HCT116 (cell line): ENCODE measurements around the gene ISX. TPM values are rescaled to one million over a fixed set of nuclear protein-coding genes. Genes with fewer than 3 reads are reported as not detected.

Source experiments
- ATAC-seq: fragments of 200-7000 bp; cut with Tn5 transposase; 2 replicates; pipeline ENCODE4 v1.9.1; 2020; ENCODE audit warnings: mild to moderate bottlenecking, moderate library complexity
- BruUV-seq: library from RNA; stranded (reverse); fragments of 400-500 nt; replicated peaks from 2 replicates; lab custom pipeline; 2021; lab: Mats Ljungman, UMichigan
- CTCF ChIA-PET: fragments of 300-600 bp; sonication (Branson Sonifier 250); formaldehyde crosslinking; loops from one replicate; lab custom pipeline; 2021; ENCODE audit warnings: antibody characterized with exemption; lab: Charles Lee
- POLR2A ChIA-PET: fragments of 300-600, 350-600 bp; sonication (Branson Sonifier 250); formaldehyde crosslinking; loops from one replicate; lab custom pipeline; 2021; ENCODE audit warnings: antibody characterized with exemption; lab: Charles Lee
- RAD21 ChIA-PET, 2 experiments: fragments of 300-600 bp; sonication (Branson Sonifier 250); formaldehyde crosslinking; loops; one replicate each; lab custom pipeline; 2023; ENCODE audit warnings: low total read pairs in 2 of 2; ENCODE audit not compliant: uncharacterized antibody in 2 of 2, unreplicated experiment in 2 of 2, low non-redundant PET in 1 of 2; lab: Charles Lee
- DNase-seq: peaks from one replicate; pipeline ENCODE4 v3.0.0-alpha.2; 2010; ENCODE audit warnings: low read depth, low spot score
- H2AFZ ChIP-seq: fragments of 200-600 bp; shearing (Covaris generic), sonication (generic); 2 replicates; pipeline ENCODE4 v1.6.1; 2017; ENCODE audit warnings: low read depth, mixed run types, mixed read lengths, antibody characterized with exemption, low read length; ENCODE audit not compliant: poor library complexity, severe bottlenecking
- H3K27ac ChIP-seq: 2 replicates; pipeline ENCODE4 v1.5.1; 2012; ENCODE audit warnings: low read depth, low read length
- H3K27me3 ChIP-seq: fragments of 200-600 bp; sonication (generic); 2 replicates; pipeline ENCODE4 v1.6.1; 2016; ENCODE audit warnings: mixed run types, low read length, mixed read lengths; ENCODE audit not compliant: insufficient read depth
- H3K36me3 ChIP-seq, 2 experiments: fragments of 200-500 bp in 1 of 2; fragments of 200-600 bp in 1 of 2; sonication (Bioruptor generic) in 1 of 2; sonication (generic) in 1 of 2; 2 replicates each; pipeline versions ENCODE4 v1.5.1 to v1.6.1; 2014 to 2016; ENCODE audit warnings: low read length in 2 of 2, inconsistent platforms in 1 of 2, mixed read lengths in 1 of 2, mixed run types in 1 of 2; ENCODE audit not compliant: insufficient read depth in 2 of 2, control insufficient read depth in 1 of 2
- H3K4me1 ChIP-seq, 2 experiments: fragments of 200-600 bp in 1 of 2; sonication (generic) in 1 of 2; 2 replicates each; pipeline versions ENCODE4 v1.5.1 to v1.6.1; 2012 to 2017; ENCODE audit warnings: low read length in 2 of 2, inconsistent platforms in 1 of 2, mild to moderate bottlenecking in 1 of 2, mixed read lengths in 1 of 2, mixed run types in 1 of 2, moderate library complexity in 1 of 2; ENCODE audit not compliant: insufficient read depth in 2 of 2, control insufficient read depth in 1 of 2
- H3K4me2 ChIP-seq: fragments of 200-600 bp; sonication (generic); 2 replicates; pipeline ENCODE4 v1.6.1; 2017; ENCODE audit warnings: mixed run types, low read length, mixed read lengths
- H3K4me3 ChIP-seq, 2 experiments: fragments of 200-600 bp in 1 of 2; sonication (generic) in 1 of 2; replicated peaks in 1 of 2; 2 replicates each; pipeline ENCODE4 v1.5.1; 2011 to 2016; ENCODE audit warnings: low read length in 2 of 2, control low read depth in 1 of 2, low read depth in 1 of 2, mild to moderate bottlenecking in 1 of 2, mixed read lengths in 1 of 2, mixed run types in 1 of 2
- H3K79me2 ChIP-seq: fragments of 200-600 bp; sonication (generic); 2 replicates; pipeline ENCODE4 v1.6.1; 2017; ENCODE audit warnings: mild to moderate bottlenecking, mixed run types, low read length, moderate library complexity, mixed read lengths; ENCODE audit not compliant: insufficient read depth
- H3K9ac ChIP-seq: fragments of 200-600 bp; sonication (generic); 2 replicates; pipeline ENCODE4 v1.6.1; 2016; ENCODE audit warnings: low read length, mixed read lengths
- H3K9me2 ChIP-seq: fragments of 200-600 bp; sonication (generic), shearing (Covaris generic); 2 replicates; pipeline ENCODE4 v1.6.1; 2017; ENCODE audit warnings: mixed run types, mild to moderate bottlenecking, moderate library complexity; ENCODE audit not compliant: insufficient read depth
- H3K9me3 ChIP-seq, 2 experiments: fragments of 200-500 bp in 1 of 2; fragments of 200-600 bp in 1 of 2; sonication (Bioruptor generic) in 1 of 2; sonication (generic) in 1 of 2; 2 replicates each; pipeline ENCODE4 v1.6.1; 2014 to 2017; ENCODE audit warnings: low read length in 2 of 2, mixed read lengths in 2 of 2, inconsistent platforms in 1 of 2, low read depth in 1 of 2, mild to moderate bottlenecking in 1 of 2, mixed run types in 1 of 2, moderate library complexity in 1 of 2; ENCODE audit not compliant: control insufficient read depth in 1 of 2, insufficient read depth in 1 of 2
- H4K20me1 ChIP-seq: fragments of 200-600 bp; sonication (generic), shearing (Covaris generic); 2 replicates; pipeline ENCODE4 v1.6.1; 2017; ENCODE audit warnings: mixed run types, mild to moderate bottlenecking, moderate library complexity; ENCODE audit not compliant: insufficient read depth
- CBX3 ChIP-seq: IDR thresholded peaks from 2 replicates; pipeline ENCODE4 v1.6.1; 2012; ENCODE audit warnings: low read depth
- CEBPB ChIP-seq: IDR thresholded peaks from 2 replicates; pipeline ENCODE4 v1.6.1; 2012; ENCODE audit warnings: low read depth
- CTCF ChIP-seq, 3 experiments: fragments of 200-600 bp in 1 of 3; sonication (generic) in 1 of 3; IDR thresholded peaks in 2 of 3; conservative IDR thresholded peaks in 1 of 3; 2 replicates each; pipeline ENCODE4 v1.5.1; 2012 to 2017; ENCODE audit warnings: low read depth in 2 of 3, low read length in 2 of 3, antibody characterized with exemption in 1 of 3, borderline replicate concordance in 1 of 3, control low read depth in 1 of 3, mild to moderate bottlenecking in 1 of 3, mixed read lengths in 1 of 3, mixed run types in 1 of 3, moderate library complexity in 1 of 3; ENCODE audit not compliant: insufficient read depth in 1 of 3
- EGR1 ChIP-seq: IDR thresholded peaks from 2 replicates; pipeline ENCODE4 v1.6.1; 2012; ENCODE audit warnings: low read depth
- EZH2 ChIP-seq: fragments of 200-600 bp; sonication (generic); IDR thresholded peaks from 2 replicates; pipeline ENCODE4 v1.6.1; 2017; ENCODE audit warnings: antibody characterized with exemption, mixed run types
- EZH2phosphoT487 ChIP-seq: fragments of 200-600 bp; IDR thresholded peaks from 2 replicates; pipeline ENCODE4 v1.6.1; 2018; ENCODE audit warnings: antibody characterized with exemption, borderline replicate concordance
- FOSL1 ChIP-seq: IDR thresholded peaks from 2 replicates; pipeline ENCODE4 v1.6.1; 2012; ENCODE audit warnings: low read depth
- JUND ChIP-seq: IDR thresholded peaks from 2 replicates; pipeline ENCODE4 v1.6.1; 2012
- POLR2AphosphoS5 ChIP-seq: IDR thresholded peaks from 2 replicates; pipeline ENCODE4 v1.6.1; 2011; ENCODE audit warnings: mild to moderate bottlenecking, low read depth, low read length, moderate library complexity
- RAD21 ChIP-seq: IDR thresholded peaks from 2 replicates; pipeline ENCODE4 v1.6.1; 2012; ENCODE audit warnings: low read depth, mild to moderate bottlenecking
- REST ChIP-seq: IDR thresholded peaks from 2 replicates; pipeline ENCODE4 v1.6.1; 2012; ENCODE audit warnings: low read depth
- SIN3A ChIP-seq: IDR thresholded peaks from 2 replicates; pipeline ENCODE4 v1.6.1; 2012; ENCODE audit warnings: low read depth
- SP1 ChIP-seq: IDR thresholded peaks from 2 replicates; pipeline ENCODE4 v1.6.1; 2012; ENCODE audit warnings: low read depth
- SRF ChIP-seq: IDR thresholded peaks from 2 replicates; pipeline ENCODE4 v1.6.1; 2012; ENCODE audit warnings: low read depth
- YY1 ChIP-seq: IDR thresholded peaks from 2 replicates; pipeline ENCODE4 v1.6.1; 2011; ENCODE audit warnings: low read length, low read depth, moderate library complexity, mild to moderate bottlenecking; ENCODE audit not compliant: insufficient replicate concordance; ENCODE audit errors: extremely low read depth
- ZBTB33 ChIP-seq: IDR thresholded peaks from 2 replicates; pipeline ENCODE4 v1.6.1; 2011; ENCODE audit warnings: mild to moderate bottlenecking, low read length, moderate library complexity; ENCODE audit not compliant: insufficient replicate concordance; ENCODE audit errors: extremely low read depth
- ZNF274 ChIP-seq: fragments of 200-500 bp; sonication (Bioruptor generic); IDR thresholded peaks from 2 replicates; pipeline ENCODE4 v1.6.1; 2014; ENCODE audit warnings: mild to moderate bottlenecking, low read depth, low read length, inconsistent platforms
- intact Hi-C: fragments of 100-400 bp; cut with micrococcal nuclease; formaldehyde crosslinking; loops from 2 replicates; pipeline ENCODE4 v1.10.0; 2022
- total RNA-seq: library from RNA; stranded (reverse); gene quantifications from one replicate; pipeline ENCODE4 v1.2.1, GENCODE V29; 2021; ENCODE audit not compliant: unreplicated experiment
- TF ChIP-seq, protein P1 (sequence below): IDR thresholded peaks from 2 replicates; pipeline ENCODE4 v1.6.1; 2012

Gene ISX
- total RNA-seq, 1 experiment from 2014 or later, result not detected

GRCh38 chr22:35119494-35119893 lies 53.5 kb downstream of the ISX start:
- no peak overlapping the region for H3K9ac ChIP-seq
- H3K4me1 ChIP-seq, result no peaks in the 10 kb centered on the region
- no peak overlapping the region for H3K27ac ChIP-seq
- no peaks in the 10 kb centered on the region for H3K36me3 ChIP-seq
- H3K9me3 ChIP-seq, result no peaks in the 10 kb centered on the region
- POLR2A ChIA-PET, result no interaction called here
- RAD21 ChIA-PET, result no interaction called here
- no peak overlapping the region for H2AFZ ChIP-seq
- BruUV-seq, result no TSS peak
- H3K79me2 ChIP-seq, result no peaks in the 10 kb centered on the region
- no peak overlapping the region for H3K4me3 ChIP-seq
- no peak for DNase-seq
- H3K9me2 ChIP-seq, result no peaks in the 10 kb centered on the region
- H4K20me1 ChIP-seq, result no peaks in the 10 kb centered on the region
- intact Hi-C loops, result no loop called here
- H3K27me3 ChIP-seq, result no peaks in the 10 kb centered on the region
- no peak for TF ChIP-seq SIN3A
- no peak for TF ChIP-seq REST
- TF ChIP-seq RAD21, result no peak
- TF ChIP-seq SRF, result no peak
- no peak for TF ChIP-seq CTCF (IDR thresholded peaks at IDR 0.05 in 2 of 3, conservative IDR thresholded peaks at IDR 0.05 in 1 of 3; ENCODE audit: borderline replicate concordance in 1 of 3, insufficient read depth in 1 of 3, low read depth in 2 of 3, low read length in 2 of 3)
- no peak for TF ChIP-seq EGR1
- TF ChIP-seq CEBPB, result no peak
- no peak for TF ChIP-seq SP1
- TF ChIP-seq EZH2, result no peak
- no peak for TF ChIP-seq JUND
- no peak for TF ChIP-seq EZH2phosphoT487
- TF ChIP-seq YY1, result no peak
- TF ChIP-seq FOSL1, result no peak
- TF ChIP-seq ZBTB33, result no peak
- TF ChIP-seq ZNF274, result no peak
- TF ChIP-seq, protein P1, sequence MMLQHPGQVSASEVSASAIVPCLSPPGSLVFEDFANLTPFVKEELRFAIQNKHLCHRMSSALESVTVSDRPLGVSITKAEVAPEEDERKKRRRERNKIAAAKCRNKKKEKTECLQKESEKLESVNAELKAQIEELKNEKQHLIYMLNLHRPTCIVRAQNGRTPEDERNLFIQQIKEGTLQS, result no peak
- TF ChIP-seq CBX3, result no peak
- TF ChIP-seq POLR2AphosphoS5, result no peak
- TF ChIP-seq, all 23 proteins: peak for 0
- no peak overlapping the region for H3K4me2 ChIP-seq
- no peak for ATAC-seq
- CTCF ChIA-PET, result no interaction called here
